Smooth muscle cell (in vitro differentiated cells): ENCODE results near the gene CBX5. TPM values are rescaled to one million over a fixed set of nuclear protein-coding genes. Genes with fewer than 3 reads are reported as not detected.

Source experiments
- DNase-seq: peaks from one replicate; lab custom pipeline; 2025; ENCODE audit not compliant: unreplicated experiment; lab: John Stamatoyannopoulos, UW
- H2AFZ ChIP-seq: fragments of 200-600 bp; sonication (generic); 2 replicates; pipeline ENCODE4 v1.6.0; 2016; ENCODE audit warnings: antibody characterized with exemption, low read depth, mild to moderate bottlenecking
- H3F3A ChIP-seq: fragments of 200-600 bp; sonication (generic); 2 replicates; pipeline ENCODE4 v1.6.0; 2017; ENCODE audit warnings: antibody characterized with exemption, low read depth
- H3K27ac ChIP-seq: fragments of 200-600 bp; sonication (generic); 2 replicates; pipeline ENCODE4 v1.5.1; 2016; ENCODE audit warnings: low read depth, mild to moderate bottlenecking
- H3K27me3 ChIP-seq: fragments of 200-600 bp; sonication (generic); 2 replicates; pipeline ENCODE4 v1.6.1; 2016; ENCODE audit warnings: low read depth, mild to moderate bottlenecking
- H3K36me3 ChIP-seq: fragments of 200-600 bp; sonication (generic); 2 replicates; pipeline ENCODE4 v1.5.1; 2016; ENCODE audit warnings: low read depth
- H3K4me1 ChIP-seq: fragments of 200-600 bp; sonication (generic); 2 replicates; pipeline ENCODE4 v1.5.1; 2016; ENCODE audit warnings: low read depth
- H3K4me2 ChIP-seq: fragments of 200-600 bp; sonication (generic); 2 replicates; pipeline ENCODE4 v1.6.0; 2016; ENCODE audit warnings: mild to moderate bottlenecking
- H3K4me3 ChIP-seq: fragments of 200-600 bp; sonication (generic); 2 replicates; pipeline ENCODE4 v1.5.1; 2016; ENCODE audit warnings: mild to moderate bottlenecking
- H3K79me2 ChIP-seq: fragments of 200-600 bp; sonication (generic); 2 replicates; pipeline ENCODE4 v1.6.0; 2016; ENCODE audit warnings: low read depth, mild to moderate bottlenecking
- H3K9ac ChIP-seq: fragments of 200-600 bp; sonication (generic); 2 replicates; pipeline ENCODE4 v1.6.0; 2016; ENCODE audit warnings: low read depth
- H3K9me3 ChIP-seq: fragments of 200-600 bp; sonication (generic); replicated peaks from 2 replicates; pipeline ENCODE4 v1.5.1; 2016; ENCODE audit warnings: low read depth
- H4K20me1 ChIP-seq: fragments of 200-600 bp; sonication (generic); 2 replicates; pipeline ENCODE4 v1.6.0; 2016; ENCODE audit warnings: low read depth
- CTCF ChIP-seq: fragments of 200-600 bp; sonication (generic); IDR thresholded peaks from 2 replicates; pipeline ENCODE4 v1.5.1; 2017; ENCODE audit warnings: borderline replicate concordance, mild to moderate bottlenecking, antibody characterized with exemption; ENCODE audit not compliant: insufficient read depth, poor library complexity, severe bottlenecking
- WGBS: methylation state at CpG from one replicate; pipeline ENCODE4 v1.1.7; 2016; ENCODE audit warnings: low lambda C conversion rate; 5-methylcytosine and 5-hydroxymethylcytosine counted together
- polyA plus RNA-seq: library from polyadenylated mRNA; unstranded; fragments of >200 nt; fragmentation: Nextera tagmentation; extraction: Ambion mirVana; gene quantifications from 2 replicates; pipeline ENCODE4 v1.2.1, GENCODE V29; 2016
- total RNA-seq: library from RNA; depleted of rRNA; stranded (reverse); fragments of >200 nt; gene quantifications from 2 replicates; pipeline ENCODE4 v1.2.3, GENCODE V29; 2014

CBX5 gene
- total and polyA plus RNA-seq, 2 experiments from 2014 or later: 26.1 to 67.4 TPM

- Histone ChIP-seq H3K27ac (no peak overlapping the region), H2AFZ (no peak overlapping the region), H3K79me2 (peaks cover 81% of the 10 kb centered on the region), H3K4me3 (no peak overlapping the region), H3K9ac (no peak overlapping the region), H3K4me2 (no peak overlapping the region), H4K20me1 (no peaks in the 10 kb centered on the region), H3K27me3 (no peaks in the 10 kb centered on the region), H3K4me1 (peaks cover 12% of the 10 kb centered on the region), H3F3A (peaks cover 2% of the 10 kb centered on the region), H3K9me3 (no peaks in the 10 kb centered on the region), H3K36me3 (peaks cover 5% of the 10 kb centered on the region)
- DNase-seq: no peak
- TF ChIP-seq CTCF: no peak
- WGBS: 85% methylated on average over 2 of the region's 2 CpGs
Observed at GRCh38 chr12:54273981-54274380, 5.9 kb downstream of the CBX5 start.

DNA sequence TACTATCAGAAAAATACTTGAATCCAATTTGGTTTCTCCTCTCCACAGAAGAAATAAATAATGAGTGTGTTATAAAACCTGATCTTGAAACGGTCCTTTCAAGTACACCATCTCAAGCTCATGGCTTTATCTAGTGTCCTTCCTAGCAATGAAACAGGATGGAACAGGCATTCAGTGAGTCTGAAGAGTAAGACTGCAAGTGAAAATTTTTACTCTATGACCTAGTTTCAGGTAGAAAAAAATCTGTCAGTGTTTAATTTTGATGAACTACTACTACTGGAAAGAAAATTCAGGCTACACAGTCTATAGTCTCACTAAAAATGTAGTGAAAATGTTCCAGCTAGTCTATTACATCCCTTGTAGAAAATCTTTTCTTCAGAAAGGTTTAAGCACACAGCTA is 7.7 kb downstream of the CBX5 start:
- Histone ChIP-seq H3K4me3 (no peak overlapping the region), H4K20me1 (no peaks in the 10 kb centered on the region), H3K9me3 (no peaks in the 10 kb centered on the region), H2AFZ (no peak overlapping the region), H3K4me1 (no peaks in the 10 kb centered on the region), H3K79me2 (peaks cover 70% of the 10 kb centered on the region), H3K36me3 (peaks cover 5% of the 10 kb centered on the region), H3K27me3 (no peaks in the 10 kb centered on the region), H3K9ac (no peak overlapping the region), H3K4me2 (no peak overlapping the region), H3K27ac (no peak overlapping the region), H3F3A (peaks cover 1% of the 10 kb centered on the region)
- WGBS: 92% methylated on average over 1 of the region's 1 CpG
- no peak for TF ChIP-seq CTCF
- DNase-seq: no peak

- no peak overlapping the region for H3K4me3 ChIP-seq
- H3K79me2 ChIP-seq: peaks cover 64% of the 10 kb centered on the region
- peaks cover 7% of the 10 kb centered on the region for H3F3A ChIP-seq
- no peak overlapping the region for H3K9ac ChIP-seq
- no peaks in the 10 kb centered on the region for H3K9me3 ChIP-seq
- TF ChIP-seq CTCF: no peak
- no peak overlapping the region for H3K27ac ChIP-seq
- peaks cover 5% of the 10 kb centered on the region for H3K36me3 ChIP-seq
- no peaks in the 10 kb centered on the region for H4K20me1 ChIP-seq
- no peak overlapping the region for H3K4me2 ChIP-seq
- H2AFZ ChIP-seq: no peak overlapping the region
- no peak for DNase-seq
- 91% methylated on average over 2 of the region's 2 CpGs for WGBS
- H3K4me1 ChIP-seq: no peaks in the 10 kb centered on the region
- H3K27me3 ChIP-seq: no peaks in the 10 kb centered on the region
Observed at GRCh38 chr12:54270345-54270744, 9.6 kb downstream of the CBX5 start.

- 92% methylated on average over 2 of the region's 2 CpGs for WGBS
- H3K36me3 ChIP-seq: no peaks in the 10 kb centered on the region
- no peak overlapping the region for H2AFZ ChIP-seq
- H3K4me2 ChIP-seq: no peak overlapping the region
- H3K9ac ChIP-seq: no peak overlapping the region
- peaks cover 15% of the 10 kb centered on the region for H3K4me1 ChIP-seq
- H3K9me3 ChIP-seq: no peaks in the 10 kb centered on the region
- H3K27ac ChIP-seq: no peak overlapping the region
- H4K20me1 ChIP-seq: no peaks in the 10 kb centered on the region
- no peak for TF ChIP-seq CTCF
- no peaks in the 10 kb centered on the region for H3K27me3 ChIP-seq
- H3K4me3 ChIP-seq: no peak overlapping the region
- no peak for DNase-seq
- peaks cover 55% of the 10 kb centered on the region for H3K79me2 ChIP-seq
- peaks cover 12% of the 10 kb centered on the region for H3F3A ChIP-seq
Observed at GRCh38 chr12:54266852-54267251, 13.1 kb downstream of the CBX5 start.
